ENCODE measurements around the gene GPR37. TPM values are rescaled to one million over a fixed set of nuclear protein-coding genes. Genes with fewer than 3 reads are reported as not detected.

GPR37 gene
- total RNA-seq, 1 experiment from 2014 or later: 1.8 TPM

GRCh38 chr7:124702385-124702784 lies 63.2 kb downstream of the GPR37 start:
- intact Hi-C loops (cut with micrococcal nuclease; ENCODE audit: unreplicated experiment): no loop called here
- Histone ChIP-seq H2AFZ (no peak overlapping the region), H3K9me3 (ENCODE audit: insufficient read depth, low read depth) (no peaks in the 10 kb centered on the region), H3K4me1 (replicated peaks; ENCODE audit: insufficient read depth) (no peaks in the 10 kb centered on the region), H3K27ac (no peak overlapping the region), H3K9me2 (ENCODE audit: insufficient read depth) (no peaks in the 10 kb centered on the region), H3F3A (ENCODE audit: insufficient read depth, low read depth) (no peaks in the 10 kb centered on the region), H3K36me3 (ENCODE audit: low read depth) (no peaks in the 10 kb centered on the region), H3K27me3 (ENCODE audit: insufficient read depth, low read depth) (no peaks in the 10 kb centered on the region), H3K4me2 (no peak overlapping the region), H3K79me2 (ENCODE audit: low read depth) (no peaks in the 10 kb centered on the region), H3K4me3 (no peak overlapping the region), H4K20me1 (ENCODE audit: insufficient read depth) (no peaks in the 10 kb centered on the region)
- POLR2A ChIA-PET (ENCODE audit: unreplicated experiment): no interaction called here
- no peak for TF ChIP-seq CTCF (conservative IDR thresholded peaks at IDR 0.05)
- no peak for TF ChIP-seq EZH2 (IDR thresholded peaks at IDR 0.05; ENCODE audit: low read depth)
- no peak for DNase-seq
- CTCF ChIA-PET: interaction anchor here (0.6 kb wide), 1 partner anchor 8 kb away, joined by 3 read pairs; no protein-coding TSS in a partner anchor
- BruUV-seq (replicated peaks): no TSS peak

DNA sequence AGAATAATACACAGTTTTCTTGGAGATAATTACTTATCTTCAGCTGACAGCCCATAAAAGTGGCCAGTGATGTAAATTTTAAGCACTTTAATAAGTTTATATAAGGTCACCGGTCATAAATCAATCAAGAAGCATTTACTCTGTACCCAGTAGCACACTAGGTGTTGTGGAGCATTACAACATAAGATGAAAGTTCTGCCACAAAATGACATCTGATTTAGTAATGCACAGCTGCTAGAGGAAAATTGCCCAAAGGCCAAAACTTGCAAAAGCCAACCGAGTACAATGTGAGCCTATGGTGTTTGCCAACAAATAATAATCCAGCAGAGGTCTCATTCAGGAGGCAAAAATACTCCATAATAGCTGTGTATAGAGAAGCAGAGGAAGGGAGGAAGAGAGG lies 63.6 kb downstream of the GPR37 start:
- CTCF ChIA-PET: no interaction called here
- DNase-seq: no peak
- no peak overlapping the region for H3K27ac ChIP-seq

DNA sequence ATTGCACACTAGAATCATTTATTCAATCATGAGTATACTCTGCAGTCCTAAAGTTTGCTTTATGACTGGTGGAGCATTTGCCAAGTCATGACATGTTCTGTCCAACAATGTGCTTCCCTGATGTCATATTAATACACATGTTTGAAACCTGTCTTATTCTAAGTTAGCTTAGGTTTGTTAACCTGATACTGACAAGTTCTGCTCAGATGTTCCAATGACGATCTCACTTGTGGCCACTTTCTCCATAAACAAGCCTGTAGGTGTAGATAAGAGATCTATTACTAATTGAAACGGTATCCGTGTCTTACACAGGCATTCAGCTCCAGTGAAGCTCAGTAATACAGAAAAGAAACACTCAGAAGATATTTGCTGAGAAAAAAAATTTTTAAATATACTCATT lies 64.9 kb downstream of the GPR37 start:
- intact Hi-C loops (cut with micrococcal nuclease; ENCODE audit: unreplicated experiment): no loop called here
- Histone ChIP-seq H3K36me3 (ENCODE audit: low read depth) (no peaks in the 10 kb centered on the region), H3K27ac (no peak overlapping the region), H3K4me3 (no peak overlapping the region), H3K9me2 (ENCODE audit: insufficient read depth) (no peaks in the 10 kb centered on the region), H3F3A (ENCODE audit: insufficient read depth, low read depth) (no peaks in the 10 kb centered on the region), H4K20me1 (ENCODE audit: insufficient read depth) (no peaks in the 10 kb centered on the region), H3K27me3 (ENCODE audit: insufficient read depth, low read depth) (no peaks in the 10 kb centered on the region), H3K9me3 (ENCODE audit: insufficient read depth, low read depth) (no peaks in the 10 kb centered on the region), H3K4me2 (no peak overlapping the region), H2AFZ (no peak overlapping the region), H3K79me2 (ENCODE audit: low read depth) (no peaks in the 10 kb centered on the region), H3K4me1 (replicated peaks; ENCODE audit: insufficient read depth) (no peaks in the 10 kb centered on the region)
- no peak for DNase-seq
- ChIA-PET CTCF (no interaction called here), POLR2A (ENCODE audit: unreplicated experiment) (no interaction called here)
- no TSS peak for BruUV-seq (replicated peaks)
- TF ChIP-seq CTCF (conservative IDR thresholded peaks at IDR 0.05) (no peak), EZH2 (IDR thresholded peaks at IDR 0.05; ENCODE audit: low read depth) (no peak)

More for the DNA sequence above, 63.6 kb downstream of the GPR37 start:
- no peaks in the 10 kb centered on the region for H3K4me1 ChIP-seq (replicated peaks; ENCODE audit: insufficient read depth)
- BruUV-seq (replicated peaks): no TSS peak
- no peaks in the 10 kb centered on the region for H3K79me2 ChIP-seq (ENCODE audit: low read depth)
- no peaks in the 10 kb centered on the region for H3K36me3 ChIP-seq (ENCODE audit: low read depth)
- TF ChIP-seq EZH2 (IDR thresholded peaks at IDR 0.05; ENCODE audit: low read depth) (no peak), CTCF (conservative IDR thresholded peaks at IDR 0.05) (no peak)
- no peak overlapping the region for H2AFZ ChIP-seq
- H3K4me3 ChIP-seq: no peak overlapping the region
- POLR2A ChIA-PET (ENCODE audit: unreplicated experiment): no interaction called here
- no peaks in the 10 kb centered on the region for H4K20me1 ChIP-seq (ENCODE audit: insufficient read depth)
- H3K9me2 ChIP-seq (ENCODE audit: insufficient read depth): no peaks in the 10 kb centered on the region
- intact Hi-C loops (cut with micrococcal nuclease; ENCODE audit: unreplicated experiment): no loop called here
- no peaks in the 10 kb centered on the region for H3K27me3 ChIP-seq (ENCODE audit: insufficient read depth, low read depth)
- H3K9me3 ChIP-seq (ENCODE audit: insufficient read depth, low read depth): no peaks in the 10 kb centered on the region
- no peaks in the 10 kb centered on the region for H3F3A ChIP-seq (ENCODE audit: insufficient read depth, low read depth)
- H3K4me2 ChIP-seq: no peak overlapping the region

Data from PC-9 (cell line).